WTC11 (cell line): ENCODE measurements around the gene OAS1. TPM values are rescaled to one million over a fixed set of nuclear protein-coding genes. Genes with fewer than 3 reads are reported as not detected.

ENCODE experiments used
- ATAC-seq: fragments of 200-7000 bp; cut with Tn5 transposase; 2 replicates; pipeline ENCODE4 v1.10.0; 2021; ENCODE audit warnings: mild to moderate bottlenecking, moderate library complexity
- CTCF ChIA-PET: fragments of 300-600 bp; sonication (Branson Sonifier 250); formaldehyde crosslinking; loops from one replicate; lab custom pipeline; 2021; ENCODE audit warnings: antibody characterized with exemption; lab: Charles Lee
- POLR2A ChIA-PET: fragments of 350-600 bp; sonication (Branson Sonifier 250); formaldehyde crosslinking; loops from one replicate; lab custom pipeline; 2021; ENCODE audit warnings: antibody characterized with exemption; lab: Charles Lee
- DNase-seq: peaks from one replicate; pipeline ENCODE4 v3.0.0; 2021; ENCODE audit warnings: low spot score
- H3K27ac Mint-ChIP-seq: 2 replicates; pipeline ENCODE4 v1.8.0; 2021; ENCODE audit warnings: mixed read lengths
- H3K27me3 Mint-ChIP-seq: 2 replicates; pipeline ENCODE4 v1.8.0; 2021; ENCODE audit warnings: low read depth, mild to moderate bottlenecking, moderate library complexity, mixed read lengths
- H3K36me3 Mint-ChIP-seq: 2 replicates; pipeline ENCODE4 v1.8.0; 2021; ENCODE audit warnings: mixed read lengths
- H3K4me1 Mint-ChIP-seq: 2 replicates; pipeline ENCODE4 v1.8.0; 2022; ENCODE audit warnings: mixed read lengths
- H3K4me3 Mint-ChIP-seq: 2 replicates; pipeline ENCODE4 v1.8.0; 2021; ENCODE audit warnings: mild to moderate bottlenecking, moderate library complexity, mixed read lengths
- H3K9me3 Mint-ChIP-seq: 2 replicates; pipeline ENCODE4 v1.8.0; 2021; ENCODE audit warnings: mixed read lengths
- ATF3 ChIP-seq: sonication (generic); formaldehyde crosslinking; conservative IDR thresholded peaks from 2 replicates; pipeline ENCODE4 v1.8.1; 2022; ENCODE audit warnings: mild to moderate bottlenecking, missing genetic modification reagents
- ATF6 ChIP-seq: sonication (generic); formaldehyde crosslinking; IDR thresholded peaks from 2 replicates; pipeline ENCODE4 v1.8.1; 2023; ENCODE audit warnings: mild to moderate bottlenecking, missing genetic modification reagents
- CREM ChIP-seq: sonication (generic); formaldehyde crosslinking; IDR thresholded peaks from 2 replicates; pipeline ENCODE4 v1.8.1; 2022; ENCODE audit warnings: mild to moderate bottlenecking, missing genetic modification reagents, moderate library complexity
- ELF4 ChIP-seq: sonication (generic); formaldehyde crosslinking; IDR thresholded peaks from 2 replicates; pipeline ENCODE4 v1.8.1; 2022; ENCODE audit warnings: low read depth, mild to moderate bottlenecking, moderate library complexity, missing genetic modification reagents
- GABPB1 ChIP-seq: sonication (generic); formaldehyde crosslinking; IDR thresholded peaks from 2 replicates; pipeline ENCODE4 v1.8.1; 2023; ENCODE audit warnings: mild to moderate bottlenecking, missing genetic modification reagents
- IRF2 ChIP-seq: sonication (generic); formaldehyde crosslinking; IDR thresholded peaks from 2 replicates; pipeline ENCODE4 v1.8.0; 2022; ENCODE audit warnings: low read depth, missing genetic modification reagents, borderline replicate concordance
- KAT7 ChIP-seq: sonication (generic); formaldehyde crosslinking; IDR thresholded peaks from 2 replicates; pipeline ENCODE4 v1.8.1; 2023; ENCODE audit warnings: missing genetic modification reagents, mild to moderate bottlenecking, borderline replicate concordance
- NFYB ChIP-seq: sonication (generic); formaldehyde crosslinking; conservative IDR thresholded peaks from 2 replicates; pipeline ENCODE4 v1.8.0; 2022; ENCODE audit warnings: low read depth, missing genetic modification reagents
- OVOL2 ChIP-seq: fragments of 250-450 bp; sonication (Bioruptor Pico); IDR thresholded peaks from 2 replicates; pipeline ENCODE4 v1.9.0; 2021; ENCODE audit warnings: mild to moderate bottlenecking, borderline replicate concordance
- PREB ChIP-seq: sonication (generic); formaldehyde crosslinking; IDR thresholded peaks from 2 replicates; pipeline ENCODE4 v1.8.1; 2022; ENCODE audit warnings: mild to moderate bottlenecking, missing genetic modification reagents, moderate library complexity, borderline replicate concordance
- PRRX2 ChIP-seq: fragments of 250-450 bp; sonication (Bioruptor Pico); IDR thresholded peaks from 2 replicates; pipeline ENCODE4 v1.8.0; 2021; ENCODE audit warnings: mild to moderate bottlenecking
- SMAD3 ChIP-seq: sonication (generic); formaldehyde crosslinking; IDR thresholded peaks from 2 replicates; pipeline ENCODE4 v1.8.0; 2022; ENCODE audit warnings: missing genetic modification reagents, mild to moderate bottlenecking, borderline replicate concordance
- STAT6 ChIP-seq: sonication (generic); formaldehyde crosslinking; conservative IDR thresholded peaks from 2 replicates; pipeline ENCODE4 v1.8.1; 2023; ENCODE audit warnings: mild to moderate bottlenecking, low read depth, missing genetic modification reagents, moderate library complexity
- USF1 ChIP-seq: sonication (generic); formaldehyde crosslinking; IDR thresholded peaks from 2 replicates; pipeline ENCODE4 v1.8.0; 2022; ENCODE audit warnings: mild to moderate bottlenecking, missing genetic modification reagents
- ZMAT4 ChIP-seq: fragments of 250-450 bp; sonication (Bioruptor Pico); IDR thresholded peaks from 2 replicates; pipeline ENCODE4 v1.9.0; 2021; ENCODE audit warnings: mild to moderate bottlenecking
- ZNF219 ChIP-seq: sonication (generic); formaldehyde crosslinking; IDR thresholded peaks from 2 replicates; pipeline ENCODE4 v1.8.0; 2023; ENCODE audit warnings: missing genetic modification reagents, mild to moderate bottlenecking, borderline replicate concordance
- ZNF281 ChIP-seq: sonication (generic); formaldehyde crosslinking; IDR thresholded peaks from 2 replicates; pipeline ENCODE4 v1.8.0; 2023; ENCODE audit warnings: mild to moderate bottlenecking, missing genetic modification reagents
- ZNF317 ChIP-seq: sonication (generic); formaldehyde crosslinking; IDR thresholded peaks from 2 replicates; pipeline ENCODE4 v1.8.1; 2023; ENCODE audit warnings: low read depth, mild to moderate bottlenecking, moderate library complexity, missing genetic modification reagents, borderline replicate concordance
- ZNF396 ChIP-seq: fragments of 250-450 bp; sonication (Bioruptor Pico); IDR thresholded peaks from 2 replicates; pipeline ENCODE4 v1.8.0; 2021; ENCODE audit warnings: mild to moderate bottlenecking, moderate library complexity, borderline replicate concordance
- total RNA-seq: library from RNA; stranded (reverse); gene quantifications from 3 replicates; pipeline ENCODE4 v1.2.3, GENCODE V29; 2021

Gene OAS1
- total RNA-seq, 1 experiment from 2014 or later = 0.24 TPM

- TF ChIP-seq PREB (CRISPR knock-in tag) = no peak
- TF ChIP-seq OVOL2 = no peak
Measured at GRCh38 chr12:112905451-112906089, 1.2 kb upstream of the OAS1 start (continued).

- ATAC-seq (no peak), DNase-seq (no peak)
- ChIA-PET POLR2A (no interaction called here), CTCF (interaction anchor here (0.9 to 1.9 kb wide), 4 partner anchors 45 to 104 kb away, joined by 3 to 11 read pairs (median 3); no protein-coding TSS in a partner anchor)
- H3K27me3 Mint-ChIP-seq = peaks cover 4% of the 10 kb centered on the region
- TF ChIP-seq STAT6 (CRISPR knock-in tag) (no peak), IRF2 (CRISPR knock-in tag) (no peak), ELF4 (CRISPR knock-in tag) (no peak), PRRX2 (CRISPR knock-in tag) (no peak), ZNF396 (CRISPR knock-in tag) (no peak), ZMAT4 (no peak), ATF6 (no peak), KAT7 (CRISPR knock-in tag) (no peak), NFYB (CRISPR knock-in tag) (no peak), ZNF317 (CRISPR knock-in tag) (no peak)
- no peak overlapping the region for H3K27ac Mint-ChIP-seq
- H3K4me1 Mint-ChIP-seq = peaks cover 11% of the 10 kb centered on the region
- peaks cover 27% of the 10 kb centered on the region for H3K9me3 Mint-ChIP-seq
- H3K36me3 Mint-ChIP-seq = peaks cover 8% of the 10 kb centered on the region
- no peak overlapping the region for H3K4me3 Mint-ChIP-seq
Measured at GRCh38 chr12:112907415-112908157, 824 bp downstream of the OAS1 start.

- ATAC-seq = no peak
- Mint-ChIP-seq H3K4me3 (no peak overlapping the region), H3K27ac (no peak overlapping the region), H3K4me1 (peaks cover 11% of the 10 kb centered on the region), H3K36me3 (peaks cover 17% of the 10 kb centered on the region), H3K27me3 (peaks cover 8% of the 10 kb centered on the region), H3K9me3 (peaks cover 30% of the 10 kb centered on the region)
- CTCF ChIA-PET = interaction anchor here (1.0 to 1.2 kb wide), 3 partner anchors 8 to 84 kb away, joined by 3 to 7 read pairs (median 3); no protein-coding TSS in a partner anchor
- POLR2A ChIA-PET = no interaction called here
- no peak for DNase-seq
- TF ChIP-seq USF1 (CRISPR knock-in tag) (no peak), SMAD3 (CRISPR knock-in tag) (no peak), ATF3 (CRISPR knock-in tag) (no peak), CREM (no peak), GABPB1 (CRISPR knock-in tag) (no peak), PREB (CRISPR knock-in tag) (no peak), ZNF219 (CRISPR knock-in tag) (no peak), ZNF281 (CRISPR knock-in tag) (no peak)
Measured at GRCh38 chr12:112908548-112908947, 1.8 kb downstream of the OAS1 start.
